Measurements from ENCODE around the gene WDR19. TPM values are rescaled to one million over a fixed set of nuclear protein-coding genes. Genes with fewer than 3 reads are reported as not detected.
A peak's percentile ranks its signal among the peaks of the same experiment; 100 is the strongest.

Gene WDR19
- total RNA-seq, 1 experiment from 2014 or later: 7.1 TPM

DNA sequence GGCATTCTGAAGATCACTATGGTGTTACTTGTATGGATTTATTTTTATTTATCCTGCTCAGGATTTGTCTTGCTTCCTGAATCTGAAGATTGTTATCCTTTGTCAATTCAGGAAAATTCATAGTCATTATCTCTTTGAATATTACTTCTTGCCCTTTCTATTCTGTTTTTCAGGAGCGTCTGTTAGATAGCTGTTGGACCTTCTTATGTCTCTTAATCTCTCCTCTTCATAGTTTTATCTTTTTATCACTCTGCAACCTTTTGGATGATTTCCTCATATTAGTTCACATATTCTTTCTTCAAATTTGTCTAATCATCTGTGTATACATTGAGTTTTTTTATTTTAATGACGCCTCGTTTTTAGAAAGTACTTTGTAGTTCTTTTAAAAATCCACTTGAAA lies 19.6 kb downstream of the WDR19 start:
- DNase-seq: no peak
- Histone ChIP-seq H3K4me3 (ENCODE audit: insufficient read depth, low read depth, low read length) (no peak overlapping the region), H3K27me3 (ENCODE audit: control insufficient read depth, insufficient read depth, low read length) (no peaks in the 10 kb centered on the region), H3K36me3 (replicated peaks; ENCODE audit: control insufficient read depth, insufficient read depth, low read length) (peaks cover 4% of the 10 kb centered on the region)

DNA sequence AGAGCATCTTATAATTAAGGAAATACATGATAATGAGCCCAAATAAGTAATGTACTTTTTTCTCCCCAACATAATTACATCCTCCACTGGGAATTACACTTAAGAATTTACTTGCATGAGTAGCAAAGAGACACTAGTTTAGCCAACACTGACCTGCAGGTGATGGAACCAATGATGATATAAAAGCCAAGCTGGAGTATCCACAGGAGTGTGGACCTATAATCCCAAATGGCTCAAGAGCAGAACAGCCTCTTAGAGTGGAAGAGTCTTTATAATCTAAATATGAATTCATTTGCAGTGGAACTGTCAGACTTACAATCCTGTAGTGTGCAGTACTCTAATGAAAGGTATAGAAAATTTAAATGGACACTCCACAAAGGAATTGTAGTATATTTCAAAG lies 22.2 kb downstream of the WDR19 start:
- Histone ChIP-seq H3K4me3 (ENCODE audit: insufficient read depth, low read depth, low read length) (no peak overlapping the region), H3K27me3 (ENCODE audit: control insufficient read depth, insufficient read depth, low read length) (no peaks in the 10 kb centered on the region), H3K36me3 (replicated peaks; ENCODE audit: control insufficient read depth, insufficient read depth, low read length) (peaks cover 4% of the 10 kb centered on the region)
- no peak for DNase-seq

DNA sequence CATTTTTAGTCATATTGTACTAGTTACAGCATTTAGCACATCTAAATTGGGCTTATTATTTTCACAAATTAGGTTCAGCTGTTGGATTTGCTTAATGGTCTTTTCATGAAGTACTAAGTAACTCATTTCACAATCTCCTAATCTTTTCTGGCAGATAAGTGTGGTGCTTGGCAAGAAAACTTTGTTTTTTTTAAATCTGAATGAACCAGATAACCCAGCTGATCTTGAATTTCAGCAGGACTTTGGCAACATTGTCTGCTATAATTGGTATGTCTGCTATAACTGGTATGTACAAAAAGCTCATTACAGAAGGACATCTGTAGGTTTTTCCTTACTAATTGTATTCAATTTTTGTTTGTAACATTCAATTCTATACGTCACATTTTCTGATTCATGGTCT lies 22.7 kb downstream of the WDR19 start:
- H3K27me3 ChIP-seq (ENCODE audit: control insufficient read depth, insufficient read depth, low read length): no peaks in the 10 kb centered on the region
- peaks cover 4% of the 10 kb centered on the region for H3K36me3 ChIP-seq (replicated peaks; ENCODE audit: control insufficient read depth, insufficient read depth, low read length)
- no peak overlapping the region for H3K4me3 ChIP-seq (ENCODE audit: insufficient read depth, low read depth, low read length)
- no peak for DNase-seq

DNA sequence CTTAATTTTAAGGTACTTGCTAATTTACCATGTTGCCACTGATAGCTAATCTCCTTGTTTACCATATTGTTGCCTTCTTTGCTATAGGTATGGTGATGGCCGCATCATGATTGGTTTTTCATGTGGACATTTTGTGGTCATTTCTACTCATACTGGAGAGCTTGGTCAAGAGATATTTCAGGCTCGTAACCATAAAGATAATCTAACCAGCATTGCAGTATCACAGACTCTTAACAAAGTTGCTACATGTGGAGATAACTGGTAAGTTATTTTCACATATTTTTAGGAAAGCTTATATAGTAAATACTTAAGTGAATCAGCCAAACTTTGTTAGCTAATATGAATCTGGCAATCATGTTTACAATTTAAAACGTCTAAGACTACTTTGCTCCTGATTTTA lies 23.1 kb downstream of the WDR19 start:
- H3K36me3 ChIP-seq (replicated peaks; ENCODE audit: control insufficient read depth, insufficient read depth, low read length): peaks cover 4% of the 10 kb centered on the region
- H3K27me3 ChIP-seq (ENCODE audit: control insufficient read depth, insufficient read depth, low read length): no peaks in the 10 kb centered on the region
- DNase-seq: no peak
- H3K4me3 ChIP-seq (ENCODE audit: insufficient read depth, low read depth, low read length): no peak overlapping the region

DNA sequence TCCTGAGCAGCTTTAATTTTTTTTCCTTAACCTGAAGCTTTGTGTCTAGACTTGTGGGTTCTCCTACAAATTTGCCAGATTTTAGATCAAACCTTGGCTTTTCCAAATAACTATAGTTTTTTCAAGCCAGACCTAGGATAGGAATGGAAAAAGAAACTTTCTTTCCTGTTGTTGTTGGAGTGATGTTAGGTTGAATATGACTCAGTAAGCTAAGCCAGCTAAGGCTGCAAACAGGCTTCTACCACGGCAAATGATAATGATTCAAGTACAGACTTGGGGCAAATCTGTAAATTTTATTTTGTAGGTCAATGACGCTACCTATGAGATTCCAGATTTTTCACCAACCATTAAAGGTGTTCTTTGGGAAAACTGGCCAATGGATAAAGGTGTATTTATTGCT lies 45.6 kb downstream of the WDR19 start:
- Histone ChIP-seq H3K27me3 (ENCODE audit: control insufficient read depth, insufficient read depth, low read length) (no peaks in the 10 kb centered on the region), H3K4me3 (ENCODE audit: insufficient read depth, low read depth, low read length) (no peak overlapping the region), H3K36me3 (replicated peaks; ENCODE audit: control insufficient read depth, insufficient read depth, low read length) (no peaks in the 10 kb centered on the region)
- no peak for DNase-seq

DNA sequence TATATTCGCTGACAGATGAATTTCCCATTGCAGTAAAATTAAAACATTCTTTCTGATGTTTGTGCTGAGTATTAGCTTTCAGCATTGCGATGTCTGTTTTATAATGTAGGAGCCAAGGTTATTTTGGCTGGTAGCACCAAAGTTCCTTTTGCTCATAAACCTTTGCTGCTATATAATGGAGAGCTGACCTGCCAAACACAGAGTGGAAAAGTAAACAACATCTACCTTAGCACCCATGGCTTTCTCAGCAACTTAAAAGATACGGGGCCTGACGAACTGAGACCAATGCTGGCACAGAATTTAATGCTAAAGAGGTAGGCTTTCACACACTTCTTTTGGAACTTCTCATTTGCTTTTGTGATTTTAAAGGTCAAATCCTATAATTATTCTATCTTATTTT lies 46.0 kb downstream of the WDR19 start:
- H3K27me3 ChIP-seq (ENCODE audit: control insufficient read depth, insufficient read depth, low read length): no peaks in the 10 kb centered on the region
- DNase-seq: no peak
- no peaks in the 10 kb centered on the region for H3K36me3 ChIP-seq (replicated peaks; ENCODE audit: control insufficient read depth, insufficient read depth, low read length)
- no peak overlapping the region for H3K4me3 ChIP-seq (ENCODE audit: insufficient read depth, low read depth, low read length)

DNA sequence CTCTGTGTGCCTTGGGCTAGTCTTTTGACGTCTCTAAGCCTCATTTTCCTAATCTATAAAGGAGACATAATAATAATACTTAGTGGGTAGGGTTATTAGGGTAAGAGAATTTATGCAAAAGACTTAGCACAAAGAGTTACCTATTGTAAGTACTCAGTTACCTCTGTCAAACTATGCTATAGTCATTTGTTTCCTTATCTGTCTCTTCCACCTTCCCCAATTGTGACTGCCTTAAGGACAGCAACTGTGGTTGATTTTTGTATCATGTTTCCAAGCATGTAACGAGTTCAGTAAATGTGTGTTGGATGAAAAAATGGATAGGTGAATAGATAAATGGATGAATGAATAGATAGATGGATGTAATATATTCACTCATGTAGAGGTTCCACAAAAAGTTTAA lies 48.1 kb downstream of the WDR19 start:
- Histone ChIP-seq H3K27me3 (ENCODE audit: control insufficient read depth, insufficient read depth, low read length) (no peaks in the 10 kb centered on the region), H3K4me3 (ENCODE audit: insufficient read depth, low read depth, low read length) (no peak overlapping the region), H3K36me3 (replicated peaks; ENCODE audit: control insufficient read depth, insufficient read depth, low read length) (no peaks in the 10 kb centered on the region; the same call in 1 of the 2 replicates)
- no peak for DNase-seq

DNA sequence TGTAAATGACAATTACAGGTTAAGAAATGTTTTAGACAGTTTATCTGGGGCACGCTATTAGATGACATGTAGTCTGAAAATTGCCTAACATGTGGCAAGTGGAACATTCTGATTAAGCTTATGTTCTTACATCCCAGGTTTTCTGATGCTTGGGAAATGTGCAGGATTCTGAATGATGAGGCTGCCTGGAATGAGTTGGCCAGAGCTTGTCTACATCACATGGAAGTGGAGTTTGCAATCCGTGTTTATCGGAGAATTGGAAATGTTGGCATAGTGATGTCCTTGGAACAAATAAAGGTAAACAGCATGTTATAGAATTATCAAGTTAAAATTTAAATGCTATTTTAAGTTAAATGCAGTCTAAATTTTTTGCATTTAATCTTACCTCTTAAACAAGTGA lies 49.3 kb downstream of the WDR19 start:
- no peak for DNase-seq
- no peaks in the 10 kb centered on the region; the same call in 1 of the 2 replicates for H3K36me3 ChIP-seq (replicated peaks; ENCODE audit: control insufficient read depth, insufficient read depth, low read length)
- no peak overlapping the region for H3K4me3 ChIP-seq (ENCODE audit: insufficient read depth, low read depth, low read length)
- H3K27me3 ChIP-seq (ENCODE audit: control insufficient read depth, insufficient read depth, low read length): no peaks in the 10 kb centered on the region

DNA sequence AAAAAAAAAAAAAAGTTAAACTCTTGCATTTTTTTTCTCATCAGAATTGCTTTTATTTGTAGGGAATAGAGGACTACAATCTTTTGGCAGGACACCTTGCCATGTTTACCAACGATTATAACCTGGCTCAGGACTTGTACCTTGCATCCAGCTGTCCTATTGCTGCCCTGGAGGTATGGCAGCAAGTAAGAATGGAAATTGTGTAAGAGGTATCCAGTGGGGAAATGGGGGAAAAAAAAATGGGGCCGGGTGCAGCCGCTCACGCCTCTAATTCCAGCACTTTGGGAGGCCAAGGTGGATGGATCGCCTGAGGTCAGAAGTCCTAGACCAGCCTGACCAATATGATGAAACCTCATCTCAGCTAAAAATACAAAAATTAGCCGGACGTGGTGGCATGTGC lies 49.8 kb downstream of the WDR19 start:
- no peaks in the 10 kb centered on the region for H3K27me3 ChIP-seq (ENCODE audit: control insufficient read depth, insufficient read depth, low read length)
- no peaks in the 10 kb centered on the region; the same call in 1 of the 2 replicates for H3K36me3 ChIP-seq (replicated peaks; ENCODE audit: control insufficient read depth, insufficient read depth, low read length)
- H3K4me3 ChIP-seq (ENCODE audit: insufficient read depth, low read depth, low read length): no peak overlapping the region

DNA sequence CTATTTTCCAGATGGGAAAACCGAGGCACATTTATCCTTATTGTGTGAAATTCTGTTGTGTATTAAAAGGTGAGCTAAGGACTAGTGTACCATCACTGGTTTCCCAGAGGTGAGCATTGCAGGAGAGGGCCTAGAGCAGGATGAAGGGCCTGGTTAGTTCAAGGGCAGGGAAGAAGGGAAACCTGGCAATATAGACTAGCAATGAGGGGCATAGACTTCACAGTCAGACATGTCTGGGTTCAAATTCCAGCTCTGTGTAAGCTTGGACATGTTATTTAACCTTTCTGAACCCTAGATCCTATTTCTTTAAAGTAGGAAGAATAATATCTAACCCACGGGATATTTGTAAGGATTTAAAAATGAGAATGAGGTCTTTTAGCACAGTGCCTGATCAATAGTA lies 50.8 kb downstream of the WDR19 start:
- DNase-seq: no peak
- Histone ChIP-seq H3K36me3 (replicated peaks; ENCODE audit: control insufficient read depth, insufficient read depth, low read length) (no peaks in the 10 kb centered on the region; the same call in 1 of the 2 replicates), H3K4me3 (ENCODE audit: insufficient read depth, low read depth, low read length) (no peak overlapping the region), H3K27me3 (ENCODE audit: control insufficient read depth, insufficient read depth, low read length) (no peaks in the 10 kb centered on the region)

More for the DNA sequence above, 49.8 kb downstream of the WDR19 start:
- no peak for DNase-seq

DNA sequence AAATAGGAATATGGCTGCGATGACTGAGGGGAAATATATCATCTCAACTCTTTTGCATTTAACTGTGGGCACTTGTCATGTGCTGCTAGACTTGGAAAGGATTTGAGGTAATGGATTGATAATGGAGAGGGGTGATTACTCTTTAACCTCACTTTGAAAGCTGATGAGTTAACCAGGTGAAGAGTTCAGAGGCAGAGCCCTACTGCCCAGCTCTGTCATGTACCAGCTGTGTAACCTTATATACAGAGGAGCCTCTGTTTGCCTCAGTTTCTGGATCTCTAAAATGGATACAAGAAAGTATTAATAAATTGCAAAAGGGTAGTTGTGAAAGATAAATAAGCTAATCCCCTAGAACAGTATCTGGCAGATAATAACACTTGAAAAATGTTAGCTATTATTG lies 51.5 kb downstream of the WDR19 start:
- no peaks in the 10 kb centered on the region for H3K27me3 ChIP-seq (ENCODE audit: control insufficient read depth, insufficient read depth, low read length)
- H3K4me3 ChIP-seq (ENCODE audit: insufficient read depth, low read depth, low read length): no peak overlapping the region
- no peak for DNase-seq
- no peaks in the 10 kb centered on the region; the same call in 1 of the 2 replicates for H3K36me3 ChIP-seq (replicated peaks; ENCODE audit: control insufficient read depth, insufficient read depth, low read length)

DNA sequence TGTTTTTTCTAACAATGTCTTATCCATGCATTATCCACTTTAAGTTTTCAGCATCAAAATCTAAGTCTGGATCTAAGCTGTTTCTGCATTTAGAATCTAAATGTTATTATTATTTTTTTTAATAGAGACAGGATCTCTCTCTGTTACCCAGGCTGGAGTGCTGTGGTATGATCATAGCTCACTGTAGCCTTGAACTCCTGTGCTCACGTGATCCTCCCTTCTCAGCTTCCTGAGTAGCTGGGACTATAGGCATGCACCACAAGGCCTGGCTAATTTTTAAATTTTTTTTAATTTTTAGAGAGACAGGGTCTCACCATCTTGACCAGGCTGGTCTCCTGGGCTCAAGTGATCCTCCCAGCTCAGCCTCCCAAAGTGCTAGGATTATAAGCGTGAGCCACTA lies 52.7 kb downstream of the WDR19 start:
- H3K27me3 ChIP-seq (ENCODE audit: control insufficient read depth, insufficient read depth, low read length): no peaks in the 10 kb centered on the region
- H3K36me3 ChIP-seq (replicated peaks; ENCODE audit: control insufficient read depth, insufficient read depth, low read length): no peaks in the 10 kb centered on the region; the same call in 1 of the 2 replicates
- no peak overlapping the region for H3K4me3 ChIP-seq (ENCODE audit: insufficient read depth, low read depth, low read length)
- DNase-seq: no peak

DNA sequence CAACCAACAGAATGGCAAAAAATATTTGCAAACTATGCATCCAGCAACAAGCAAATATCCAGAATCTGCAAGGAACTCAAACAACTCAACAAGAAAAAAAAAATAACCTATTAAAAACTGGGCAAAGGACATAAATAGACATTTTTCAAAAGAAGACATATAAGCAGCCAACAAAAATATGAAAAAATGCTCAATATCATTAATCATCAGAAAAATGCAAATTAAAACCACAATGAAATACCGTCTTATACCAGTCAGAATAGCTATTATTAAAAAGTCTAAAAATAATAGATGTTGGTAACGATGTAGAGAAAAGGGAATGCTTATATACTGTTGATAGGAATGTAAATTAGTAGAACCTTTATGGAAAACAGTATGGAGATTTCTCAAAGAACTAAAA lies 53.4 kb downstream of the WDR19 start:
- Histone ChIP-seq H3K4me3 (ENCODE audit: insufficient read depth, low read depth, low read length) (no peak overlapping the region), H3K27me3 (ENCODE audit: control insufficient read depth, insufficient read depth, low read length) (no peaks in the 10 kb centered on the region), H3K36me3 (replicated peaks; ENCODE audit: control insufficient read depth, insufficient read depth, low read length) (no peaks in the 10 kb centered on the region; the same call in 1 of the 2 replicates)
- no peak for DNase-seq

DNA sequence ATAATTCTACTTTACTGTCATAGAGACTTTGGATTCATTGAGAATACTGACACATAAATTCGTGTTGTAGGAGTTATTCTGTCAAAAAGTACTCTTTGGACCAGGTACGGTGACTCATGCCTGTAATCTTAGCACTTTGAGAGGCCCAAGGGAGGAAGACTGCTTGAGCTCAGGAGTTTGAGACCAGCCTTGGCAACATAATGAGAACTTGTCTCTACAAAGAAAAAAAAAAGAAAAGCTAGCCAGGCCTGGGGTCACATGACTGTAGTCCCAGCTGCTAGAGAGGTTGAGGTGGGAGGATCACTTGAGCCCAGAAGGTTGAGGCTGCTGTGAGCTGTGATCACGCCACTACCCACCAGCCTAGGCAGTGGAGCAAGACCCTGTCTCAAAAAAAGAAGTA lies 54.9 kb downstream of the WDR19 start:
- no peak overlapping the region for H3K4me3 ChIP-seq (ENCODE audit: insufficient read depth, low read depth, low read length)
- no peaks in the 10 kb centered on the region for H3K27me3 ChIP-seq (ENCODE audit: control insufficient read depth, insufficient read depth, low read length)
- DNase-seq: no peak
- no peaks in the 10 kb centered on the region; the same call in 1 of the 2 replicates for H3K36me3 ChIP-seq (replicated peaks; ENCODE audit: control insufficient read depth, insufficient read depth, low read length)

DNA sequence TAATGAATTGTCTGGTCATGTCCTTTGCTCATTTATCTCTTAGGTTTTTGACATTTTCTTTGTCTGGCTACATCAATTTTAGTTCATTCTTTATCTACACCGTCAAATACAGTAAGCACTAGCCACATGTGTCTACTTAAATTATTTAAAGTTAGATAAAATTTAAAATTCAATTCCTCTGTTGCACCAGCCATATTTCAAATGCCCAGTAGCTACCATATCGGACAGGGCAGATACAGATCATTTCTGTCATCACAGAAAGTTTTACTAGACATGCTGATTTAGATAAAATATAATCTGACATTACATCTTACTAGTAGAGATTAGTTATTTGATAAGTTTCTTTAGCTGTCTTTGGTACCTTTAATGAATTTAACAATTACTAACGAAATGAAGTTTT lies 61.1 kb downstream of the WDR19 start:
- Histone ChIP-seq H3K36me3 (replicated peaks; ENCODE audit: control insufficient read depth, insufficient read depth, low read length) (peaks cover 1% of the 10 kb centered on the region; the same call in 1 of the 2 replicates), H3K27me3 (ENCODE audit: control insufficient read depth, insufficient read depth, low read length) (no peaks in the 10 kb centered on the region), H3K4me3 (ENCODE audit: insufficient read depth, low read depth, low read length) (no peak overlapping the region)
- no peak for DNase-seq

DNA sequence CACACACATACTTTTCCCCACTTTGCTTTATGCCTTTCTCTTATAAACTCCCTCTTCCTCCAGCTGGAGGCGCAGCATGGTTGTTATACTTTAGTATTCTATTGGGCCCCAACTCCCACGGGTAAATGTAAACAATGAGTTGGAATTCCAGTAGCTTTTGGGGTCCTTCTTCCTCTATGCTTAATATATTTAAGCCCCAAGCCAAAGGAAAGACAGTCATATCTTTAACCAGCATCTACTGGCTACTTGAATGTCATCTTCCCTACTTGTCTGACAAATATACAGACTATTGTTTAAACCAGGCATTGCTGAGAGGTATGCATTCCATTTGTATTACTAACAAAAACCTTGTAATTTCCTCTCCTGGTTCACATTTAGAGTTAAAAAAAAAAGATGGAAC lies 72.9 kb downstream of the WDR19 start:
- no peaks in the 10 kb centered on the region; the same call in 1 of the 2 replicates for H3K36me3 ChIP-seq (replicated peaks; ENCODE audit: control insufficient read depth, insufficient read depth, low read length)
- peak; percentile 15 for DNase-seq
- no peak overlapping the region for H3K4me3 ChIP-seq (ENCODE audit: insufficient read depth, low read depth, low read length)
- H3K27me3 ChIP-seq (ENCODE audit: control insufficient read depth, insufficient read depth, low read length): no peaks in the 10 kb centered on the region
